Measurements from ENCODE around the gene TMEM266. TPM values are rescaled to one million over a fixed set of nuclear protein-coding genes. Genes with fewer than 3 reads are reported as not detected.

TMEM266 gene
- total and polyA plus RNA-seq, 7 donors = 0.27 to 1.1 TPM; not detected in 5

DNA sequence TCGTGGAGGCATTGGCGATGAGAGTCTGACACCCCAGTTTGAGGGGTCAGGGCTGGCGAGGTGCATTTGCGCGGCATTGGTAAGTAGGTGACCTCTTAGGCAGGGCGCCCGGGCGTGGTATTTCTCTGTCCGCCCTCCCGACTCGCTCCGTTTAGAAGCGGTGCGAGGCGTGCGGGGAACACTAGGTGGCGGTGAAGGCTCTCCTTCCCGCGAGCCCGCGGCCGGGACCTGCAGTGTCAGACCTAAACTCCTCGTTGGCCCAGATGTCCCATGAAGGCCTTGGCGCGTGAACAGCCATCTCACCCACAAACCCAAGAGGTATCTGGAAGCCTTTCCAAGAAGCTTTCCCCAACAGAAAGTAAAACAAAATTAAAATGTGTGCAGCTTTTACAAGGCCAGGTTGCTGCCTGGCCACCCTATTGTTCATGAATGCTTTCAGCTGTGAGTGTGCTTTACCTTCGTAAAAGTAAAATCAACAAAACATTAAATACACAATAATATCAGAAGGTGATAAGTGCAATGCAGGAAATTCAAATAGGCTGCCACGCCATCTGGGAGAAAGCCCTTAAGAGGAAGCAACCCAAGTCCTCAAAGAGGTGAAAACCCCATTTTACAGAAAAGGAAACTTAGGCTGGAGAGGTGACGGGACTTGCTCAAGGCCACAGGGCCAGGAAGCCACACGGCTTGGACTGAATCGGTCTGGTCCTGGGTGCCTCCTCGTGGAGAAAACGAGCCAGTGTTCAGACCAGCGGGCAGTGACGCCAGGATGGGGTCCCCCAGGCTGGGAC, 131.2 kb downstream of the TMEM266 start:
- H3K9me3 ChIP-seq = no peaks in the 10 kb centered on the region
- WGBS, 2 donors = 13 to 16% methylated on average over 34 of the region's 34 CpGs
- DNase-seq = peak; percentile 89
- H3K27ac ChIP-seq = no peak overlapping the region
- H3K4me3 ChIP-seq = no peak overlapping the region
- intact Hi-C loops (cut with DNase I) = loop anchor here (5.0 kb wide), 1 partner anchor 141 kb away; no protein-coding TSS in a partner anchor
- no peak for TF ChIP-seq POLR2AphosphoS5 (IDR thresholded peaks at IDR 0.05)
- TF ChIP-seq, protein P1, sequence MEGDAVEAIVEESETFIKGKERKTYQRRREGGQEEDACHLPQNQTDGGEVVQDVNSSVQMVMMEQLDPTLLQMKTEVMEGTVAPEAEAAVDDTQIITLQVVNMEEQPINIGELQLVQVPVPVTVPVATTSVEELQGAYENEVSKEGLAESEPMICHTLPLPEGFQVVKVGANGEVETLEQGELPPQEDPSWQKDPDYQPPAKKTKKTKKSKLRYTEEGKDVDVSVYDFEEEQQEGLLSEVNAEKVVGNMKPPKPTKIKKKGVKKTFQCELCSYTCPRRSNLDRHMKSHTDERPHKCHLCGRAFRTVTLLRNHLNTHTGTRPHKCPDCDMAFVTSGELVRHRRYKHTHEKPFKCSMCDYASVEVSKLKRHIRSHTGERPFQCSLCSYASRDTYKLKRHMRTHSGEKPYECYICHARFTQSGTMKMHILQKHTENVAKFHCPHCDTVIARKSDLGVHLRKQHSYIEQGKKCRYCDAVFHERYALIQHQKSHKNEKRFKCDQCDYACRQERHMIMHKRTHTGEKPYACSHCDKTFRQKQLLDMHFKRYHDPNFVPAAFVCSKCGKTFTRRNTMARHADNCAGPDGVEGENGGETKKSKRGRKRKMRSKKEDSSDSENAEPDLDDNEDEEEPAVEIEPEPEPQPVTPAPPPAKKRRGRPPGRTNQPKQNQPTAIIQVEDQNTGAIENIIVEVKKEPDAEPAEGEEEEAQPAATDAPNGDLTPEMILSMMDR (IDR thresholded peaks at IDR 0.05) = peak; percentile 75 to 87 (median 84)
- H3K27me3 ChIP-seq = peaks cover 0 to 66% (median 40%) of the 10 kb centered on the region in 3 donors
- H3K36me3 ChIP-seq = no peaks in the 10 kb centered on the region
- H3K4me1 ChIP-seq = peaks cover 0 to 19% (median 16%) of the 10 kb centered on the region in 4 donors

DNA sequence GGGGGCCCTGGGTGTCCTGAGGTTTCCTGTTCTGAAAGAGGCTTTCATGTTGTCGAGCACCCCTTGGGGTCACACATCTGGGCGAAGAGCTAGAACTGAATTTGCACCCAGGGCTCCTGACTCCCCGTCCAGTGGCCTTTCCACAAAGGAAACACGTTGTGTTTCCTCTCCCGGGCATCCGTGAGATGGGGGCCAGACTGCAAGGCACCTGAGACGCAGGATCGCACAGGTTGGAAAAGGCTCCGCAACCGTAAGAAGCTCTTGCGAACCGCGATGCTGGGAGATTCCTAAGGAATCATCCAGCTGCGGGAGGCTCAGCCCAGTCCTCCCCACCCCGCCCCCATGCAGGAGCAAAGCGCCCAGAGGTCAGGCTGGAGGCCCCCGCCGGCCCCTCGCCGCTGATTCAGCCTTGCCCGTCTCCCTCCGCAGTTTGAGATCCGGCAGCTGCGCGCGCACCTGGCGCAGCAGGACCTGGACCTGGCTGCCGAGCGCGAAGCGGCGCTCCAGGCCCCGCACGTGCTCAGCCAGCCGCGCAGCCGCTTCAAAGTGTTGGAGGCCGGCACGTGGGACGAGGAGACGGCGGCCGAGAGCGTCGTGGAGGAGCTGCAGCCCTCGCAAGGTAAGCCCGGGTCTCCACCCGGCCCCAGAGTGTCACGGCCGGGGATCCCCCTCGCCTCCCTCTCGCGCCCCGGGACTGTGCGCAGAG, 131.9 kb downstream of the TMEM266 start:
- H3K4me1 ChIP-seq = peaks cover 0 to 26% (median 23%) of the 10 kb centered on the region in 4 donors
- no peak overlapping the region for H3K27ac ChIP-seq
- no peak for DNase-seq
- no peaks in the 10 kb centered on the region for H3K36me3 ChIP-seq
- H3K4me3 ChIP-seq = no peak overlapping the region
- WGBS, 2 donors = 59 to 63% methylated on average over 55 of the region's 55 CpGs
- peaks cover 0 to 58% (median 40%) of the 10 kb centered on the region in 3 donors for H3K27me3 ChIP-seq
- intact Hi-C loops (cut with DNase I) = loop anchor here (5.0 kb wide), 1 partner anchor 141 kb away; no protein-coding TSS in a partner anchor
- TF ChIP-seq POLR2A (IDR thresholded peaks at IDR 0.05) (no peak), EP300 (IDR thresholded peaks at IDR 0.05) (no peak), POLR2AphosphoS5 (IDR thresholded peaks at IDR 0.05) (no peak)
- TF ChIP-seq, protein P1 (IDR thresholded peaks at IDR 0.05) = no peak
- H3K9me3 ChIP-seq = no peaks in the 10 kb centered on the region

DNA sequence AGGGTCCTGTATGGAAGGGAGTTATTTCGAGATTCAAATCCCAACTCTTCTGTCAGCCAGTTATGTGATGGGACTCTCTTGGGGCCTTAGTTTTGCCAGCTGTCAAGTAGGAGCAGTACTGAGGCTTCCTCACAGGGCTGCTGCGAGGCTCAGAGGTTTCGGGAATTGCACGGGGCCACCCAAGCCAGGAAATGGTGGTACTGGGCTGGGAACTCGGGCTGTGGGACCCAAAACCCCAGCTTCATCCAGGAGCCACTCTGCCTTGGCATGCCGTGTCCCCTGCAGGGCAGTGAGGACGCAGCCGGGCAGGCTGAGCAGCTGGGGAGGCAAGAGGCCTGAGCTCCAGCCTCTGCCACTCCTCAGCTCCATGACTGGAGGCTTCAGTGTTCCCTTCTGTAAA, 132.9 kb downstream of the TMEM266 start:
- H3K27ac ChIP-seq = no peak overlapping the region
- DNase-seq = no peak
- WGBS, 2 donors = 92 to 95% methylated on average over 8 of the region's 8 CpGs
- no peak overlapping the region for H3K4me3 ChIP-seq
- no peaks in the 10 kb centered on the region for H3K36me3 ChIP-seq
- H3K4me1 ChIP-seq = peaks cover 0 to 36% (median 33%) of the 10 kb centered on the region in 4 donors
- H3K27me3 ChIP-seq = peaks cover 0 to 48% (median 35%) of the 10 kb centered on the region in 3 donors
- no peaks in the 10 kb centered on the region for H3K9me3 ChIP-seq
- intact Hi-C loops (cut with DNase I) = loop anchor here (5.0 kb wide), 1 partner anchor 140 kb away; no protein-coding TSS in a partner anchor
- TF ChIP-seq, protein P1 (IDR thresholded peaks at IDR 0.05) = no peak
- no peak for TF ChIP-seq EP300 (IDR thresholded peaks at IDR 0.05)
- TF ChIP-seq POLR2A (IDR thresholded peaks at IDR 0.05) = no peak

DNA sequence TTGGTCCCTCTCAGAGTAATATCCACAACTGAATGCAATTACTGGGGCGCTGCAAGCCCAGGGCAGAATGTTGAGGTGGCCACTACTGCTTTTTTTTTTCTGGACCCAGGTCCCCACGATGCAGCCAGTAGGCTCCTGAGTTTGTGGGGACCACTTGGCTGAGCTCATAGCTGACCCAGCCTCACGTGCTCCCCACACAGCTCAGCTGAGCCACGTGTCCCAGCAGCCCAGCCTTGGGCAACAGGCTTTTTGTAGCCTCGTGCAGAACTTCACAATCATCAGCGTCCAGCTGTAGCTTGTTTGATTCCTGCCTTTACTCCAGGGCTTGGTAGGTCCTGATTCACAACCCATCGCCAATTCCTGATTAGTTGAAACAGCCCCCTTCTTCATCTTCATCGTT, 134.1 kb downstream of the TMEM266 start:
- Histone ChIP-seq H3K4me1 (peaks cover 0 to 46% (median 44%) of the 10 kb centered on the region in 4 donors), H3K27me3 (peaks cover 0 to 37% (median 31%) of the 10 kb centered on the region in 3 donors), H3K9me3 (no peaks in the 10 kb centered on the region), H3K27ac (no peak overlapping the region), H3K36me3 (no peaks in the 10 kb centered on the region), H3K4me3 (no peak overlapping the region)
- no peak for TF ChIP-seq POLR2AphosphoS5 (IDR thresholded peaks at IDR 0.05)
- no peak for TF ChIP-seq POLR2A (IDR thresholded peaks at IDR 0.05)
- TF ChIP-seq, protein P1 (IDR thresholded peaks at IDR 0.05) = no peak
- TF ChIP-seq EP300 (IDR thresholded peaks at IDR 0.05) = no peak
- intact Hi-C loops (cut with DNase I) = loop anchor here (5.0 kb wide), 1 partner anchor 138 kb away; no protein-coding TSS in a partner anchor
- 43 to 74% methylated on average over 8 of the region's 8 CpGs for WGBS, 2 donors
- DNase-seq = no peak

Measured in sigmoid colon (tissue), 7 donors.